SK-N-MC (cell line): ENCODE measurements around the gene IMPA2.
"Not testable (repeated sequence)": the region's sequence is repeated elsewhere in the genome, so short reads cannot be mapped to it uniquely, and the experiment has no call there.

Experiments used
- DNase-seq: peaks from one replicate; pipeline ENCODE4 v3.0.0-alpha.2; 2011; ENCODE audit warnings: low read depth, low spot score
- H3K27ac ChIP-seq: fragments of 200-600 bp; sonication (generic); 2 replicates; pipeline ENCODE4 v1.5.1; 2016; ENCODE audit warnings: mixed run types
- H3K36me3 ChIP-seq: fragments of 200-600 bp; sonication (generic); 2 replicates; pipeline ENCODE4 v1.6.1; 2017; ENCODE audit warnings: antibody characterized with exemption, low read length, mixed read lengths; ENCODE audit not compliant: insufficient read depth
- H3K4me3 ChIP-seq: fragments of 200-600 bp; sonication (generic); 2 replicates; pipeline ENCODE4 v1.5.1; 2016
- H3K9ac ChIP-seq: fragments of 200-600 bp; sonication (generic); 2 replicates; pipeline ENCODE4 v1.8.0; 2017; ENCODE audit warnings: mixed run types, mixed read lengths; ENCODE audit not compliant: insufficient read length
- H3K9me3 ChIP-seq: fragments of 200-600 bp; sonication (generic); 2 replicates; pipeline ENCODE4 v1.6.1; 2017; ENCODE audit warnings: low read depth, mild to moderate bottlenecking, antibody characterized with exemption, low read length, moderate library complexity, mixed read lengths
- EZH2 ChIP-seq: fragments of 200-600 bp; sonication (generic); IDR thresholded peaks from one replicate; pipeline ENCODE4 v1.6.1; 2017; ENCODE audit warnings: antibody characterized with exemption
- FOXP2 ChIP-seq: optimal IDR thresholded peaks from 2 replicates; pipeline ENCODE3; 2011; ENCODE audit warnings: mild to moderate bottlenecking, moderate library complexity; ENCODE audit not compliant: insufficient read depth; ENCODE audit errors: extremely low read length, control extremely low read depth
- POLR2AphosphoS5 ChIP-seq: IDR thresholded peaks from 2 replicates; pipeline ENCODE4 v1.6.1; 2012; ENCODE audit warnings: mild to moderate bottlenecking, low read depth, low read length, borderline replicate concordance

The IMPA2 gene

DNA sequence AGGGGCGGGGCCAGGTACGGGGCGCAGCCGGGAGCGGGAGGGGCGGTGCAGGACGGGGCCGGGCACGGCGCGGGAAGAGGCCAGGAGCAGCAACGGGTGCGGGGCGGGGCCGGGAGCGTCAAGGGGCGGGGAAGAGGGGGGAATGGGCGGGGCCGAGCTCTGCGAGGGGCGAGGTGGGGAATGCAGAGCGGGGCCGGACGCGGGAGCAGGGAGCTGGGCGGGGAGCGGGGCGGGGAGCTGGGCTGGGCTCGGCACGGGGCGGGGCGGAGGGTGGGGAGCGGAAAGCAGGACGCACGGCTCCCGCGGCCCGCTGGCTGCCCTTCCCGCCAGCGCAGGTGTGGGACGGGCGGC lies at the start of gene IMPA2:
Gene IMPA2 (plus strand): TSS at position 316 of the 351 bp plus-strand sequence. CDS start 163 bp downstream, outside the sequence.
- TF ChIP-seq EZH2 (no peak), FOXP2 (no peak), POLR2AphosphoS5 (no peak)
- Histone ChIP-seq H3K9ac (peak within 1 kb of the TSS; percentile 68), H3K36me3 (no peaks in the 10 kb centered on the region), H3K4me3 (peak within 1 kb of the TSS; percentile 91), H3K27ac (peak within 1 kb of the TSS; percentile 78), H3K9me3 (no peaks in the 10 kb centered on the region)
- no peak for DNase-seq

DNA sequence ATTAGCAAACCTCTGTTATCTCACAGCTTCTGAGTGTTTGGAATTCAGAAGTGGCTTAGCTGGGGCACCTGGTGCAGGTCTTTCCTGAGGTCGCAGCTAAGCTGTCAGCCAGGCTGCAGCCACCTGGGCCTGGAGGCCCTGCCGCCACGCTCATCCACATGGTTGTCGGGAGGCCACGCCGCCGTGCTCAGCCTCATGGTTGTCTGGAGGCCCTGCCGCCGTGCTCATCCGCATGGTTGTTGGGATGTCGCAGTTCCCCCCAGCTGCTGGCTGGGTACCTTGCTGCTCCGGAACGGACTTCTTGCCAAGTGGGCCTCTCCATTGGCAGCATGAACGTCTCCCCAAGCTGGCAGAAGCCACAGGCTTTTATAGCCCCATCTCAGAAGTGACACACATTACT lies 48.9 kb upstream of the IMPA2 start:
- TF ChIP-seq FOXP2 (no peak), POLR2AphosphoS5 (no peak), EZH2 (no peak)
- H3K36me3 ChIP-seq: no peaks in the 10 kb centered on the region
- H3K9me3 ChIP-seq: no peaks in the 10 kb centered on the region
- no peak for DNase-seq
- no peak overlapping the region for H3K27ac ChIP-seq
- no peak overlapping the region for H3K4me3 ChIP-seq
- no peak overlapping the region for H3K9ac ChIP-seq

DNA sequence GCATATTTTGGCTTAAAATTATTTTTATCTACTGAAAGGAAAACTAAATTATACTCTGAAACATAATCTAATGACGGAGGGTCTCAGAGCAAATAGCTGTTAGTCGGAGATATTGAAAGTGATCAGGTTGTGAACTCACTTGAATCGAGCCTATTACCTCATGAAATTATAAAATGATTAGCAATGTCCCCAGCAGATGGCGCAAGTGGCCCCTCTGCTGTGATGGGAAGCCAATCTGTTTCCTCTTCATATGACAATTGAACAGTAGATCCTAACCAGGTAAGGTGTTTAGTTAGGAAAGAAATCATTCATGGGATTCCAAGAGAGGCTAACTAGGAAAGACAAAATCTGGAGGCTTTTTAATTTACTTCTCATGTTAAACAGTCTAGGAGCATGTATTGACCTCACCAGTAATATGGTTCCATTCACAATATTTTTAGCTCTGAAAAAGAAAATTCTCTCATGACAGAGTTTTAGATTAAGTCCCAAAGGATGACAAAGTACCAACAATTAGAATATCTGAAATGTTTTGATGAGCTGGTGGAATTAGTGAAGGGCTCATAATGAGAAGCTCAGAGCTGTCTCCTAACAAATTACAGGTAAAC lies 43.3 kb upstream of the IMPA2 start:
- Histone ChIP-seq H3K9ac (no peak overlapping the region), H3K36me3 (no peaks in the 10 kb centered on the region), H3K27ac (no peak overlapping the region), H3K9me3 (no peaks in the 10 kb centered on the region), H3K4me3 (no peak overlapping the region)
- peak; percentile 42 for DNase-seq
- TF ChIP-seq POLR2AphosphoS5 (no peak), FOXP2 (no peak), EZH2 (no peak)

DNA sequence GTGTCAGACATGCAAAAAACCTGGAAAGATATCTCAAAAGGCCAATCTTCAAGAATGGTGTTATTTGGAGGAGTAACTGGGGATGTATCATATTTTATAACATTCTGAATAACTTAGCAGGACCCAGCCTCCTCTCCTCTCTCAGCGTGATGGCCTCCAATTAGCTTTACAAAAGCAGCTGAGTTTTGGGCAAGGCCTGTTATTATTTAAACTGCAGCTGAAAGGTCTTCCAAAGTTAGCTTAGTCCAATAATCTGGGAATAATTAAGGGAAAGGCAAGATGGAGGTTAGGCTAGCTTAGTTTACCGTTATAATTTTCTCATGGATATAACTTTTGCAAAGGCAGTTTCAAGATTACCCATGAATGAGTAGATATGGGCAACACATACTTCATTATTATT lies 40.4 kb upstream of the IMPA2 start:
- H3K27ac ChIP-seq: no peak overlapping the region

DNA sequence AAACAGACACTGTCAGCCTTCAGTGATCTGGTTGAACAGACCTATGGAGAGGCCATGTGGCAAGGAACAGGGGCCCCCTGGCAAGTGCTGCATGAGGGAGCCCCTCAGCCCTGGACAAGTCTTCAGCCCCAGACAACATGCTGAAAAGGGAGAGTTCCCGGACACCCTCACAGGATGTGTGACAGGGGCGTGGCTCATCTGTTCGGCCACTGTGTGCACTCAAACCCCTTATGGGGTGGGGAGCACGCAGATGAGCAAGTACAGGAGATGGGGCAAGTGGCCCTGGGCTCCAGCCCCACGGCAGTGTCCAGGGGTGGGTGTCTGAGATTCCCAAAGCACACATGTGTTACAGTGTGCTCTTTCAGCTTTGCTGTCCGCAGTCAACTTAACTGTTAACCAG lies 37.8 kb upstream of the IMPA2 start:
- Histone ChIP-seq H3K27ac (no peak overlapping the region), H3K9ac (no peak overlapping the region), H3K36me3 (no peaks in the 10 kb centered on the region), H3K9me3 (no peaks in the 10 kb centered on the region), H3K4me3 (no peak overlapping the region)
- TF ChIP-seq FOXP2 (no peak), EZH2 (no peak), POLR2AphosphoS5 (no peak)
- DNase-seq: no peak

More for the DNA sequence above, 40.4 kb upstream of the IMPA2 start:
- no peak for TF ChIP-seq FOXP2
- TF ChIP-seq POLR2AphosphoS5: no peak
- TF ChIP-seq EZH2: no peak
- no peak overlapping the region for H3K4me3 ChIP-seq
- H3K9me3 ChIP-seq: no peaks in the 10 kb centered on the region
- DNase-seq: no peak
- H3K9ac ChIP-seq: no peak overlapping the region
- no peaks in the 10 kb centered on the region for H3K36me3 ChIP-seq

DNA sequence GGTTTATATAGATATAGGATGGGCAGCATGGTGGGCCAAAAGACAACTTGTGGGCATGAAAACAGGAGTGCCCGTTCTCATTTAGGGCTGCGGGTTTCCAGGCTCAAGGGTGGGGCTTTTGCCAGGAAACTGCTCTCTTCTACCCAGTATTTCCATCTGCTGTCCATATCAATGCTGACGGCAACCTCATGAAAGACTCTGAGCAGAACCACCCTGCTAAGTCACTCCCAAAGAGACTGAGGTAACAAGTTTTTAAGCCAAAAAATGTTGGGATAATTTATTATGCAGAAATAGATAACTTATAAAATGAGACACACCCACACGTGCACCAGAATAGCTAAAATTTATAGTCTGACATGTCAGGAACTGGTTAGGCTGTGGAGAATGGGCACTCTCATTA lies 37.1 kb upstream of the IMPA2 start:
- H3K9ac ChIP-seq: no peak overlapping the region
- H3K27ac ChIP-seq: no peak overlapping the region
- H3K4me3 ChIP-seq: no peak overlapping the region
- no peaks in the 10 kb centered on the region for H3K36me3 ChIP-seq
- no peaks in the 10 kb centered on the region for H3K9me3 ChIP-seq
- TF ChIP-seq POLR2AphosphoS5 (no peak), FOXP2 (no peak), EZH2 (no peak)
- no peak for DNase-seq

DNA sequence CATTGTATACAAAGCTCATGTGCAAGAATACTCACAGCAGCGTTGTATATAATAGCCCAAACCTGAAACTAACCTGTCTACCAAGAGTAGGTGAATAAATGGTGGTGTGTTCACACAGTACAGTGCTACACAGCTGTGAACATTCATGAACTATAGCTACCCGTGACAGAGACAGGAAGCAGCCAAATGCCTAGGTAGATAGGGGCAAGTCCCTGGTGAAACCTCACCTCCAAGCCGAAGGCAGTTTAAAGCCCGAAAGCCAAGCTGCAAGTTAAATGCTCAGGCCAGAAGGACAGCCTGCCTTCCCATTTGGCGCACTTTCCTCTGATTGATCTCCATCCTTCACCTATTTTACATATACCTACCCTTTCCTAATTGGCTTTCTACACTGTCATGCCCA lies 36.5 kb upstream of the IMPA2 start:
- no peak overlapping the region for H3K4me3 ChIP-seq
- TF ChIP-seq EZH2: no peak
- no peak for TF ChIP-seq FOXP2
- TF ChIP-seq POLR2AphosphoS5: no peak

DNA sequence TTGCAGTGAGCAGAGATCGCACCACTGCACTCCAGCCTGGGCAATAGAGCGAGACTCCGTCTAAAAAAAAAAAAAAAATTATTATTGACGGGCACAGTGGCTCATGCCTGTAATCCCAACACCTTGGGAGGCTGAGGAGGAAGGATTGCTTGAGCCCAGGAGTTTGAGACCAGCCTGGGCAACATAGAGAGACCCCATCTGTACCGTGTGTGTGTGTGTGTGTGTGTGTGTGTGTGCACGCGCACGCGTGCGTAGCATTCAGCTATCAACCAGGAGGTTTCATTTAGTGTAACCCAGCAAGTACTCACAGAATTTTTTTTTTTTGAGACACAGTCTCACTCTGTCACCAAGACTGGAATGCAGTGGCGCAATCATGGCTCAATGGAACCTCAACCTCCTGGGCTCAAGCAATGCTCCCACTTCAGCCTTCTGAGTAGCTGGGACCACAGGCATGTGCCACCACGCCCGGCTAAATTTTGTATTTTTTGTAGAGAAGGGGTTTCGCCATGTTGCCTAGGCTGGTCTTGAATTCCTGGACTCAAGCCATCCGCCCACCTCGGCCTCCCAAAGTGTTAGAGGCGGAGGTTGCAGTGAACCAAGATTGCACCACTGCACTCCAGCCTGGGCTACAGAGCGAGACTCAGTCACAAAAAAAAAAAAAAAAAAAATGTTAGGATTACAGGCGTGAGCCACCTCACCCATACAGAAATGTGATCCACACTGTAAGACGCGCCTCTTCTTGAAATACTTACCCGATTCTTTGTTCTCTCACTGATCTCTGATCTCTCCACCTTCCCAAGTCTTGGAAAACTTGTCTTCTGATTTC lies 35.3 kb upstream of the IMPA2 start:
- not testable (repeated sequence) for H3K27ac ChIP-seq, H3K4me3 ChIP-seq, H3K9ac ChIP-seq, H3K9me3 ChIP-seq, H3K36me3 ChIP-seq, DNase-seq

More for the DNA sequence above, 36.5 kb upstream of the IMPA2 start:
- H3K27ac ChIP-seq: no peak overlapping the region
- H3K36me3 ChIP-seq: no peaks in the 10 kb centered on the region
- no peak overlapping the region for H3K9ac ChIP-seq
- no peaks in the 10 kb centered on the region for H3K9me3 ChIP-seq
- no peak for DNase-seq

DNA sequence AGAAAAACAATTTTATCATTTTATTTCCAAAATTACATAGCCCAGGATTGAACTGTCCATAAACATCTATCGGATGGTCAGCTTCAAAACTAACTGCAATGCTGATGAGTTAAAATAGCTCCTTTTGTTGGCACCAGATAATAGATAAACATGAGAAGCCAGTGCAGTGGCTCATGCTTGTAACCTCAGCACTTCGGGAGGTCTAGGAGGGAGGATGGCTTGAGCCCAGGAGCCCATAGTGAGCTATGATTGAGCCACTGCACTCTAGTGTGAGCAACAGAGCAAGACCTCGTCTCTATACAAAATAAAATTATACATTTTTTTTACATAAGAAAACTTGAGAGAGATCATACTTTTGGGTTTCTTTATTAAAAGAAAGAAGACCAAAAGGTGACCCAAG lies 34.6 kb upstream of the IMPA2 start:
- Histone ChIP-seq H3K36me3 (no peaks in the 10 kb centered on the region), H3K9me3 (no peaks in the 10 kb centered on the region), H3K4me3 (no peak overlapping the region), H3K9ac (no peak overlapping the region), H3K27ac (no peak overlapping the region)
- no peak for DNase-seq
- TF ChIP-seq EZH2: no peak
- no peak for TF ChIP-seq FOXP2
- TF ChIP-seq POLR2AphosphoS5: no peak
